Activated naive CD8-positive, alpha-beta T cell treated with anti-CD3 and anti-CD28 coated beads for 36 hours (primary cell): ENCODE data around the gene NPC1. TPM values are rescaled to one million over a fixed set of nuclear protein-coding genes. Genes with fewer than 3 reads are reported as not detected.

Experiments
- DNase-seq: peaks from one replicate; pipeline ENCODE4 v3.0.0; 2021
- H3K27ac Mint-ChIP-seq: one replicate; pipeline ENCODE4 v1.8.0; 2022; ENCODE audit warnings: mild to moderate bottlenecking, moderate library complexity, mixed read lengths
- H3K27me3 Mint-ChIP-seq: one replicate; pipeline ENCODE4 v1.8.0; 2022; ENCODE audit warnings: mild to moderate bottlenecking, mixed read lengths
- H3K36me3 Mint-ChIP-seq: one replicate; pipeline ENCODE4 v1.8.0; 2021; ENCODE audit warnings: mild to moderate bottlenecking, mixed read lengths
- H3K4me1 Mint-ChIP-seq: one replicate; pipeline ENCODE4 v1.8.0; 2021; ENCODE audit warnings: mixed read lengths
- H3K4me3 Mint-ChIP-seq: one replicate; pipeline ENCODE4 v1.8.0; 2022; ENCODE audit warnings: mild to moderate bottlenecking, moderate library complexity, mixed read lengths
- H3K9me3 Mint-ChIP-seq: one replicate; pipeline ENCODE4 v1.8.0; 2022; ENCODE audit warnings: mixed read lengths
- total RNA-seq, 2 experiments: library from RNA; stranded (reverse); gene quantifications; one replicate each; pipeline ENCODE4 v1.2.3, GENCODE V29; 2021

Gene NPC1
- total RNA-seq, result 10 to 100 TPM; 19.7 to 22.3 TPM

DNA sequence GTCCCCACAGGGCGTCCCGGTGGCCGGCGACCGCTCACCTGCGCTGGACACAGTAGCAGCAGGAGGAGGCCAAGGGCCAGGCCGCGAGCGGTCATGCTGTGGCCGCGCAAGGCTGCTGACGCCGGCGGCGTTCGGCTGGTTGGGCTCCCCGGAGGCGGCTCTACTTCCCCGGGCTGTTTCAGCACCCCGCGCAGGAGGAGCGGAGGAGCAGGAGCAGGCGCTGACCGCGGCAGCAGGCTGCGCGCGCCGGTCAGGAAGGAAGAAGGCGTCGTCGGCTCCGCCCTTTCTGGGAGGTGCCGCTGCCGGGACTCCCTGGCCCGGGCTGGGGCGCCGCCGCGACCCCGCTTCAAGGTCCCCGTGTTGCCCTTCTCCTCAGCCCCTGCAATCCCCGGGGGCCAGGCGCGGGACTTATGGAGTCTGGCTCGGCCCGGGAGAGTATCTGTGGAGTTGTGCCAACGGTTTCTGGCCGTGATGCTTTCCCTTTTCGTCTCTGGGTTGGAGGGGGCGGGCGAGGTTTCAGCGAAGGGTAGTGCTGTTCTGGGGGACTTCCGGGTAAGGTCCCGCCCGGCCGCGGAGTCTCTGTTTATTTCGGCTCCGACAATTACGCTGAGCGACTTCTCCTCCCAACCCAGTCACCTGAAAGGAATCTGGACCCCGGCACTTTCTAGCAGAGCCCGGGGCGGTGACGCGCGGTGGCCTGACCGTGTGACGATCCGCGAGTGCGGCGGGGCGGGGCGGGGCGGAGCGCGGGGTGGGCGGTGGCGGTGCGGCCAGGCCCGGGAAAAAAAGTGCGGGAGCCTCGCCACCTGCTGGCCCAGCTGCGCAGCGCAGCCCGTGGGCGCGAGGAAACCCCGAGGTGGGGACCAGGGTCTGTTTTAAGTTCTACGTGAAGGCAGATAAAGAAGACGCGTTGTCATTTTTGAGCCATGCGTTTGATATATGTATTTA lies at the start of gene NPC1:
Gene NPC1, minus strand, starts transcription at position 258 of the 948 bp plus-strand sequence. Its CDS starts 163 bp downstream, at position 95.
- peak within 1 kb of the TSS; percentile 93 for H3K4me3 Mint-ChIP-seq
- H3K4me1 Mint-ChIP-seq, result peaks cover 35% of the 10 kb centered on the region
- H3K27me3 Mint-ChIP-seq, result peaks cover 4% of the 10 kb centered on the region

DNA sequence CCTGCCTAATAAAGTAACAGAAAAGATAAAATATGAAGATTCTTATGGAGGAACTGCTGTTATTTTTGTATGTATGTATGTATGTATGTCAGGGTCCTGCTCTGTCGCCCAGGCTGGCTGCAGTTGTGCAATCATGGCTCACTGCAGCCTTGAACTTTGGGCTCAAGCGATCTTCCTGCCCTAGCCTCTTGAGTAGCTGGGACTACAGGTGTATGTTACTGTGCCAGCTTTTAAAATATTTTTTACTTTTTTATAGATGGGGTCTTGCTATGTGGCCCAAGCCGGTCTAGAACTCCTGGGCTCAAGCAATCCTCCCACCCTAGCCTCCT lies 49.7 kb upstream of the NPC1 start:
- H3K4me1 Mint-ChIP-seq, result peaks cover 13% of the 10 kb centered on the region
- peaks cover 7% of the 10 kb centered on the region for H3K27me3 Mint-ChIP-seq
- H3K27ac Mint-ChIP-seq, result no peak overlapping the region
- no peak for DNase-seq
- no peaks in the 10 kb centered on the region for H3K9me3 Mint-ChIP-seq
- no peaks in the 10 kb centered on the region for H3K36me3 Mint-ChIP-seq
- no peak overlapping the region for H3K4me3 Mint-ChIP-seq

More for the DNA sequence above, at the start of gene NPC1:
- peak; percentile 93 for DNase-seq
- no peaks in the 10 kb centered on the region for H3K9me3 Mint-ChIP-seq
- peak within 1 kb of the TSS; percentile 96 for H3K27ac Mint-ChIP-seq
- peaks cover 16% of the 10 kb centered on the region for H3K36me3 Mint-ChIP-seq

DNA sequence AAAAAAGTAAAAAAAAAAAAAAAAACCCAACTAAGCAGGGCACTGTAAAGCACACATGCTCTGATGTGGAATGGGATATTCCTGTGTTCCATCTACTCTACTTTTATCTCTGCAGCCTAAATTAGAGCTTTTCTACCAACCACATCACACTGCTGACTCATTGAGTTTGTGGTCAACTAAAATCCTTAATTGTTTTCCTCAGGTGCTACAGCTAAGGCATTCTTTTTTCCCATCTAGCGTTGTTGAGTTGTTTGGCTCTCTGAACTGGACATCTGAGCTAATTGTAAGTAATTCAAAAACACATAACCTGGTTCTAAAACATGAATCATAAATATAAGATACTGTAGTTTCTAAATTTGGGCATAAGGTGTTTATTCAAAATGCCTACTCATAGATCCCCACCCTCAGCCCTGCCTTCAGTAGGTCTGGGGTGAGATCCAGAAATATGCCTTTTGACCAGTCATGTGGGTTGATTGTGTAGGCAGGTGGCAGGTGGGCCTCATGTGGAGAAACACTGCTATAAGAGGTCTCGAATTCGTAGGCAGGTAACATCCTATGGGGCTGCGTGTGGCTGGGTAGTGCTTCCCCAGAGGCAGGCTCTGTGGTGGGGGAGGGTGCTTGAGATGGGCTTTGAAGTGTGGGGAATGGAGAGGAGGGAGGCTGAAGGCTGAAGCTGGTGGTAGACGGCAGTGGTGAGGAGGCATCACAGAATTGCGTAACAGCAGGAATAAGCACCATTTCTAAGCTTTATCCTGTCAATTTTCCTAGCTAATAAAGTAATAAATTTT lies 49.2 kb upstream of the NPC1 start:
- Mint-ChIP-seq H3K4me1 (peaks cover 13% of the 10 kb centered on the region), H3K27me3 (peaks cover 7% of the 10 kb centered on the region), H3K4me3 (no peak overlapping the region), H3K36me3 (no peaks in the 10 kb centered on the region), H3K27ac (no peak overlapping the region), H3K9me3 (no peaks in the 10 kb centered on the region)
- no peak for DNase-seq

DNA sequence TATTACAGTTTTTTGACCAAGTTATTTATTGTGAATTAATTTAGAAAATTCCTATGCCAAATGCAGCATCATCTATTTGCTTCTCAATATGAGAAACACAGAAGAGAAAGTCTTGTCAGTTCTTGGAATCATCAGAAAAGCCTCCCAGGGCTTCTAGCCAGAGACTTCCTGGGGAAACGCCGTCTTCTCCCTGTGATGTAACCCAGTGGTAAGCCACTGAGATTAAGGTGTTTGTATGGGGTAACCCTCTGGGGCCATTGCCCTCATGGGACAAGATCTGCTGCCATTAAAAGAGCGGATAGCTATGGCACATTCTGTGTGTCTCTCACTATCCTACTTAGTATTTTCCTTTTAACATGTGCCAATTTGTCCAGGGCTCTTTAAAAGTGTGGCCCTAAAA lies 48.4 kb upstream of the NPC1 start:
- Mint-ChIP-seq H3K27ac (no peak overlapping the region), H3K4me3 (no peak overlapping the region), H3K36me3 (no peaks in the 10 kb centered on the region), H3K27me3 (peaks cover 7% of the 10 kb centered on the region), H3K9me3 (no peaks in the 10 kb centered on the region), H3K4me1 (peaks cover 13% of the 10 kb centered on the region)
- no peak for DNase-seq

DNA sequence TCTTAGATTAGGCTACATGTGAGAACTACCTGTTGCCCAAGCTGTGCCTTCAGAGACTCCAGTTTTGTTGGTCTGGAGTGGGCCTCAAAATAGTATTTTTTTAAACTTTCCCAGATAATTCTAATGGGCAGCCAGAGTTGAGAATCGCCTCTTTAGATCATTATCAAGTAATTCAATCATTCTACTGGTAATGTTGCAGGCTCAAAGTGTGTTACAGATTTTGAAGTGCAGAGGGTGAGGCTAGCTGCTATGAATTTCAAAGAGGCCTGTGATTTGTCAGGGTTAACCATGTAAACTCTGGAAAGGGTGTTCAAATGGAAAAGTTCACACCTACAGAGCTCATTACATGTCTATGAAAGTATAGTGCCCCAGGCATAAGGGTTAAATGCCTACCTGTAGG lies 46.3 kb upstream of the NPC1 start:
- H3K27me3 Mint-ChIP-seq, result peaks cover 7% of the 10 kb centered on the region
- peaks cover 13% of the 10 kb centered on the region for H3K4me1 Mint-ChIP-seq
- no peaks in the 10 kb centered on the region for H3K36me3 Mint-ChIP-seq
- DNase-seq, result no peak
- no peaks in the 10 kb centered on the region for H3K9me3 Mint-ChIP-seq
- no peak overlapping the region for H3K4me3 Mint-ChIP-seq
- H3K27ac Mint-ChIP-seq, result no peak overlapping the region

DNA sequence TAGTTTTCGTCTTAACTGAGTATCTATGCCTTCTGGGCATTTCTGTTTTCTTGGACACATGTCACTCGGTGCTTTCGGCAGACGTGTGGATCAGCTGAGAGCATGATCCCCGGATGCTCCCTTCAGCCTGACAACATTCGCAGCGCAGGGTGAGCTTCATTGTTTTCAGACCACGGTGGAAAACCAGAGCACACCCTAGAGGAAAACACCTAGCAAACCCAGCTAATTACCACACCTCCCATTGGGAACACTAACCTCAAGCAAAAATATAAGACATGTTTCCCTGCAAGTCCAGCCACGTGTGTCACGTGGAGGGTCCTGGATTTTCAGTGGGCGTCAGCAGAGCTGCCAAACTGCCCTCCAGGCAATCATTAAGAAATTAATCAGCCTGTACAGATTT lies 45.4 kb upstream of the NPC1 start:
- Mint-ChIP-seq H3K4me1 (peaks cover 14% of the 10 kb centered on the region), H3K36me3 (no peaks in the 10 kb centered on the region), H3K4me3 (no peak overlapping the region), H3K9me3 (no peaks in the 10 kb centered on the region), H3K27ac (no peak overlapping the region), H3K27me3 (peaks cover 7% of the 10 kb centered on the region)
- no peak for DNase-seq

DNA sequence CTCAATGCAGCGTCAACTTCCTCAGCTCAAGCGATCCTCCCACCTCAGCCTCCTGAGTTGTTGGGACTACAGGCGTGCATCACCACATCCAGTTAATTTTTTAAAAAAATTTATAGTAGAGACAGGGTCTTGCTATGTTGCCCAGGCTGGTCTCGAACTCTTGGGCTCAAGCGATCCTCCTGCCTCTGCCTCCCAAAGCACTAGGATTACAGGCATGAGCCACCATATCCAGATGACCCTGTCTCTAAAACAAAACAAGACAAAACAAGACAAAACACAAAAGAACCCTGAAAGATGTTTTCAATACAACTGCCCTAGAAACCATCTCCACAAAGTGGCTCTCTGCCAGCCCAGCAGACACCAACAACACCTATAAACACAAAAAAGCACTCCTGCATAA lies 45.0 kb upstream of the NPC1 start:
- H3K27me3 Mint-ChIP-seq, result peaks cover 7% of the 10 kb centered on the region
- no peak for DNase-seq
- H3K4me3 Mint-ChIP-seq, result no peak overlapping the region
- H3K4me1 Mint-ChIP-seq, result peaks cover 18% of the 10 kb centered on the region
- no peak overlapping the region for H3K27ac Mint-ChIP-seq
- no peaks in the 10 kb centered on the region for H3K36me3 Mint-ChIP-seq
- no peaks in the 10 kb centered on the region for H3K9me3 Mint-ChIP-seq

DNA sequence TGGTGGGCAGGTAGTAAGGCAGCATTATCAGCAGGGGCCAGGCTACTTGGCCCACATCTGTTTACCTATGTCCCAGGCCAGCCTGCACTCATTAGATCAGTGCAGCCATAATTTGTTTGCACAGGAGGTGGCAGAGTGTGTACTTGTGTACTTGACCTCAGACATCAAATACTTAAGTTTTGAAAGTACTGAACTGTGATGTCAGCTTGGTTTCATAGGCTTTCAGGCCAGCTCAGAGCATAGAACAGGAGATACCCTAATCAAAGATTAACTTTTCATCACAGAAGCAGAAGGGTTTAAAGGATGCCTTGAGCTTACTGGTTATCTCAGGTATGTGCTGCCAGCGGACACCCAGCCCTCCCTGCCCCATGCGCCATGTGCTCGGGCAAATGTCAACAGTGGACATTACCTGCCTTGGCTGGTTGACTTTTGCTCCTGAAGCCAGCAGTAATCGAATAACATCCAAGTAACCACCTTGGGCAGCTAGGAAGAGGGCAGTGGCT lies 43.2 kb upstream of the NPC1 start:
- H3K9me3 Mint-ChIP-seq, result no peaks in the 10 kb centered on the region
- no peak overlapping the region for H3K4me3 Mint-ChIP-seq
- no peak overlapping the region for H3K27ac Mint-ChIP-seq
- DNase-seq, result no peak
- H3K4me1 Mint-ChIP-seq, result peaks cover 10% of the 10 kb centered on the region
- H3K36me3 Mint-ChIP-seq, result no peaks in the 10 kb centered on the region
- peaks cover 3% of the 10 kb centered on the region for H3K27me3 Mint-ChIP-seq

DNA sequence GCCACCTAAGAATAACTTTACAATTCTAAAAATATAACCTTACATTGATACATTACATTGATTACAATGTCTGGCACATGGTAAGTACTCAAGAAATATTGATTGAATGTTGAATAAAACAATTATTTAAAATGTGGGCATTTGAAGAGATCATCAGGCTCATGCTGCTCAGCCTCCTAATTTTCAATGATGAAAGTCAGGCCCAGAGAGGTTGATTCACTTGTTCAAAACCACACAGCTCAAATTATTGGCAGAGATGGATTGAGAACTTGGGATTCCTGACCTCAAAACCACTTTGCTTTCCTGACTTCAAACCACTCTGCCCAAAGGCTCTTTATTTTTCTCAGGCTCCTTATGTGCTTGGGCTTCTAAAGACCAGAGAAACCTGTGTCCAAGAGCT lies 41.7 kb upstream of the NPC1 start:
- Mint-ChIP-seq H3K4me3 (no peak overlapping the region), H3K27me3 (no peaks in the 10 kb centered on the region), H3K9me3 (no peaks in the 10 kb centered on the region), H3K36me3 (no peaks in the 10 kb centered on the region), H3K4me1 (peaks cover 8% of the 10 kb centered on the region), H3K27ac (no peak overlapping the region)
- no peak for DNase-seq

DNA sequence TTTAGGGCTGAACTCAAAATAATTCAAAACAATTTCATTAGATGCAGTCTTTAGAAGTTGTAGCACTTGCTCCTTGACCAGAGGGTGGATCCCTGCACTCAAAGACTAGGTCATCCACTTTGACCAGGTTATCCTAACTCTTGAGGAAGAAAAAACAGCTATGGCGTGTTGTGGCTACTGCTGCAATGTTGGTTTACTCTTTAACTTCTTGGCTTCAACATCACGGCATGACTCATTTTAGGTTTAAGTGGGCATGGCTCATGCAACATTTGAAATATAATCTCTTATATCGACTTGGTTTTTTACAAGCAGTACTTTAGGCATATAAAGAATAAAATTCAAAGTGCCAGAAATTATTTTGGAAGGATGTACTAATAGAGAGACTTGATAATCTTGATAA lies 41.0 kb upstream of the NPC1 start:
- H3K9me3 Mint-ChIP-seq, result no peaks in the 10 kb centered on the region
- H3K36me3 Mint-ChIP-seq, result no peaks in the 10 kb centered on the region
- H3K27ac Mint-ChIP-seq, result no peak overlapping the region
- peaks cover 1% of the 10 kb centered on the region for H3K27me3 Mint-ChIP-seq
- no peak overlapping the region for H3K4me3 Mint-ChIP-seq
- DNase-seq, result no peak
- H3K4me1 Mint-ChIP-seq, result peaks cover 8% of the 10 kb centered on the region

DNA sequence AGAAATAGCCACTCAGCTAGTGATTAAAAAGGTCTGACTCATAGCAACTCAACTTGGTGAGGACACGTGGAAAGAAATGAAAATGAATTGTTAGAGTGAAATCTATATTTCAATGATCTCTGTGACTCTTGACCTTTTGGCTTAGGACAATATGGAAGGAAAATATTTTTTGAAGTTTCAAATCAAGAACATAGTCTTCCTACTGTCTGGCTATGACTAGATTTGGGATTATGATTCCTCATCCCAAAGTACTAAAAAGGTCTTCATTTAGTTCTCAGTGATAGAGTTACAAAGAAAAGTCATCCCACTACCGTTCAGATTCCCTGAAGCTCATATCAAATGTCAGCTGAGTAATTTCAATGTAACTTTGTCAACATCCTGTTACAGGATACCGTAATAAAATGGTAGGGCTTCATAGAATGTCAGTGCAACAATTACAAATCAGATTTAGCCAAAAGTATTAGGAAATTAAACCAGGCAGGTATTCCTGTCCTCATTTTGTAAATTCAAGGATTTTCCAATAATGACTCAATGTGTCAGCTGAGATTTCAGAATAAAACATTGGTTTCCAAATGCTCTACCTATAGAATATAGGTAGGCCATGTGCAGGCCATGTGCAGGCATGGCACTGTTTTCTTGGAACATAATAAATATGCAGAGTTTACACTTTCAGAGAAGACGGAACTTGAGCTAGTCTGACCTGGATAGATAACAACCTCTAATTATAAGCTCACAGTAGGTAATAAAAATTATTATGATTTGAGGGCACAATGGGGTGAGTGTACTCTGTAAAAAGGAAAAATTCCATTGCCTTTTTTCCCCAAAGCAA lies 40.4 kb upstream of the NPC1 start:
- DNase-seq, result no peak
- no peak overlapping the region for H3K4me3 Mint-ChIP-seq
- H3K27me3 Mint-ChIP-seq, result peaks cover 8% of the 10 kb centered on the region
- peaks cover 8% of the 10 kb centered on the region for H3K4me1 Mint-ChIP-seq
- H3K36me3 Mint-ChIP-seq, result no peaks in the 10 kb centered on the region
- no peak overlapping the region for H3K27ac Mint-ChIP-seq
- H3K9me3 Mint-ChIP-seq, result no peaks in the 10 kb centered on the region

DNA sequence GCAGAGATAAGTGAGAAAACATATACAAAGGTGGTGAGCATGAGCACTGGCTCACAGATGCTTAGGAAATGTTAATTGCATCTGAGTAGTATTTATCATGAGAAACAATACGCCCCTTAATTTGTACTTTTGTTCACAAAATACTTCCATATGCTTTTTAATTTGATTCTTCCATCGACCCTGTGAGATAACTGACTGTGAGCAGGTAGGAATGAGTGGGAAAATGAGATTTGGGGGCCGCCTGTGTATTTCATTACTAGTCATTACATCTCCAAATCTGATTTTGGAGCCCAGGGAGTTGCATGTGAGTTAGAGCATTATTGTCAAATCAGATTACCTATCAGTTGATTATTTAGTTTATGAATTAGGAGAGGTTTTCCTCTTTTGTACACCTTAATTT lies 36.7 kb upstream of the NPC1 start:
- Mint-ChIP-seq H3K36me3 (no peaks in the 10 kb centered on the region), H3K4me3 (no peak overlapping the region), H3K27me3 (peaks cover 42% of the 10 kb centered on the region), H3K27ac (no peak overlapping the region), H3K4me1 (peaks cover 12% of the 10 kb centered on the region), H3K9me3 (no peaks in the 10 kb centered on the region)
- no peak for DNase-seq

DNA sequence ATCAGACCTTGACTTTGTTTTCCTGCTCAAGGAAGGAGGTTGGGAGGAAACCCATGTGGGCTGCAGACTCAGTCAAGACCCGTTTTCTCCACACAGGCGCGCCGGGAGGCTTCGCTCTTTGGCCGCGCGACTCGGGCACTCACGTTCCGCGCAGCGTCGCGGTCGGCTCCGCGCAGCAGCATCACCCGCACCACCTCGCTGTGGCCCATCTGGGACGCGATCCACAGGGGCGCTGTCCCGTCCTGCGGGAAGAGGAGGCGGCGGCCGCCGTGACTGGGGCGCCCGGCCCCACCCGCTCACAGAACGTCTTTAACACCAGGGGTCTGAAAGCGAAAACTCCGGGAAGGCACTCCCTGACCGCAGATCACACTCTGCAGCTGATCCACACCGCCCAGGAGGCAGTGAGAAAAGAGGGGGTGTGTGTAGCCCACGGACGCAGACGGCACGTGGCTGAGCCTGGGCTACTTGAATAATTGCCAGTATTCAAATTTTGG lies 33.1 kb upstream of the NPC1 start:
- Mint-ChIP-seq H3K4me3 (peak overlapping the region; percentile 47), H3K27me3 (peaks cover 52% of the 10 kb centered on the region), H3K36me3 (no peaks in the 10 kb centered on the region), H3K9me3 (no peaks in the 10 kb centered on the region), H3K27ac (no peak overlapping the region), H3K4me1 (peaks cover 4% of the 10 kb centered on the region)
- DNase-seq, result peak; percentile 17

DNA sequence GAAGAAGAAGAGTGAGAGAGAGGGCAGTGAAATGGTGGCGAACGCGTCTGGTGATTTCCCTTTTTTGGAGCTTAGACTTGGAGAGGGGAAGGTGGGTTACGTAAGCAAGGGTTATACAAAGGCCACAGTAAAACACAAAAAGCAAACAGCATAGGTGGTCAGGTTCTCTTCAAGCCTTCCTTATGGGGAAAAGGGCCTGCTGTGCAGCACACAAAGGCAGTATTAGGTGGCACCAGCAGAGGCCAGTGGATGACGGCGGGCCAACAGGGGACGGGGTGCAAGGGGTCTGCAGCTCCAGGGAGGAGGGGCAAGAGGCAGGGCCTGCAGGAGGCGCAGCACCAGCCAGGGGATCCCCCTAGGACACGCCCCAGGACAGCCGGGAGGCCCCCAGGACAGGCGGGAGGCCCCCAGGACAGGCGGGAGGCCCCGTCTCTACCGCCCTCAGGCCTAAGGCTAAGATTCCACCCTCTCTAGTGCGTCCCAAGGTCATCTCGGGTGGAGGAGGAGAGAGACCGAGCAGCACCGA lies 32.6 kb upstream of the NPC1 start:
- Mint-ChIP-seq H3K4me3 (peak overlapping the region; percentile 47), H3K36me3 (no peaks in the 10 kb centered on the region), H3K9me3 (no peaks in the 10 kb centered on the region), H3K27ac (no peak overlapping the region), H3K4me1 (peaks cover 4% of the 10 kb centered on the region), H3K27me3 (peaks cover 52% of the 10 kb centered on the region)
- DNase-seq, result peak; percentile 17
